K562 (cell line): ENCODE results near the gene PALMD. TPM values are rescaled to one million over a fixed set of nuclear protein-coding genes. Genes with fewer than 3 reads are reported as not detected.
A peak's percentile ranks its signal among the peaks of the same experiment; 100 is the strongest.

Experiments used
- HMG20A ChIP-seq: fragments of 450-650 bp; formaldehyde crosslinking; conservative IDR thresholded peaks from 2 replicates; pipeline ENCODE4 v1.4.0; 2020; ENCODE audit warnings: mild to moderate bottlenecking, mixed read lengths
- KLF13 ChIP-seq: fragments of 450-650 bp; IDR thresholded peaks from 2 replicates; pipeline ENCODE4 v1.6.1; 2016; ENCODE audit warnings: missing genetic modification characterization, low read depth, mild to moderate bottlenecking, missing compliant biosample characterization, moderate library complexity, borderline replicate concordance
- PCBP1 ChIP-seq: fragments of 200-400 bp; formaldehyde crosslinking; IDR thresholded peaks from 2 replicates; pipeline ENCODE4 v1.6.1; 2018; ENCODE audit warnings: mild to moderate bottlenecking, low read depth, low read length; ENCODE audit not compliant: poor library complexity, severe bottlenecking
- RB1 ChIP-seq: fragments of 450-650 bp; IDR thresholded peaks from 2 replicates; pipeline ENCODE4 v1.6.1; 2017; ENCODE audit warnings: low read depth, mild to moderate bottlenecking
- SMC3 ChIP-seq: conservative IDR thresholded peaks from 2 replicates; pipeline ENCODE4 v1.6.1; 2011; ENCODE audit warnings: low read depth, low read length, improper control_type of control experiment; ENCODE audit not compliant: insufficient read depth
- SUPT5H ChIP-seq: fragments of 450-650 bp; IDR thresholded peaks from 2 replicates; pipeline ENCODE4 v1.6.1; 2016
- TAF9B ChIP-seq: fragments of 450-650 bp; IDR thresholded peaks from 2 replicates; pipeline ENCODE4 v1.6.1; 2018; ENCODE audit warnings: mild to moderate bottlenecking; ENCODE audit not compliant: partially characterized antibody
- polyA plus RNA-seq, 8 experiments: library from polyadenylated mRNA; depleted of rRNA in 4 of 8; stranded (reverse) in 5 of 8; unstranded in 3 of 8; fragments of >200 nt; fragmentation: Nextera tagmentation in 2 of 8; fragmentation: Illumina TruSeq in 1 of 8; extraction: Ambion mirVana in 2 of 8; extraction: Trizol in 1 of 8; gene quantifications; 2 replicates each; pipeline versions ENCODE4 v1.2.1 to v1.2.3, GENCODE V29; 2011 to 2014; ENCODE audit warnings: inconsistent platforms in 1 of 8, missing spikeins in 1 of 8
- total RNA-seq, 7 experiments: library from RNA; depleted of rRNA in 6 of 7; stranded (reverse); fragments of >200 nt in 6 of 7; fragmentation: Illumina TruSeq in 2 of 7; extraction: Trizol in 2 of 7; gene quantifications; 2 replicates each; pipeline versions ENCODE4 v1.2.1 to v1.2.3, GENCODE V29; 2011 to 2021; ENCODE audit warnings: low replicate concordance in 1 of 7
- TF ChIP-seq, protein P1 (sequence below): fragments of 450-650 bp; IDR thresholded peaks from 2 replicates; pipeline ENCODE4 v1.6.1; 2016; ENCODE audit warnings: low read depth
- TF ChIP-seq, protein P2 (sequence below): fragments of 250-450 bp; sonication (Bioruptor Pico); IDR thresholded peaks from 2 replicates; pipeline ENCODE4 v1.4.0; 2020
- TF ChIP-seq, protein P3 (sequence below): sonication (generic); formaldehyde crosslinking; IDR thresholded peaks from 2 replicates; pipeline ENCODE4 v1.8.1; 2023; ENCODE audit warnings: missing genetic modification reagents, mild to moderate bottlenecking, borderline replicate concordance
- TF ChIP-seq, protein P4 (sequence below): fragments of 450-650 bp; IDR thresholded peaks from 2 replicates; pipeline ENCODE4 v1.6.1; 2018; ENCODE audit warnings: mild to moderate bottlenecking, low read depth; ENCODE audit not compliant: partially characterized antibody

Gene PALMD
- total and polyA plus RNA-seq, 9 of the 15 experiments (the other 6 are each of a cell fraction or from before 2014, with no cell fraction given): 2.7 to 13.5 (median 5.4) TPM

DNA sequence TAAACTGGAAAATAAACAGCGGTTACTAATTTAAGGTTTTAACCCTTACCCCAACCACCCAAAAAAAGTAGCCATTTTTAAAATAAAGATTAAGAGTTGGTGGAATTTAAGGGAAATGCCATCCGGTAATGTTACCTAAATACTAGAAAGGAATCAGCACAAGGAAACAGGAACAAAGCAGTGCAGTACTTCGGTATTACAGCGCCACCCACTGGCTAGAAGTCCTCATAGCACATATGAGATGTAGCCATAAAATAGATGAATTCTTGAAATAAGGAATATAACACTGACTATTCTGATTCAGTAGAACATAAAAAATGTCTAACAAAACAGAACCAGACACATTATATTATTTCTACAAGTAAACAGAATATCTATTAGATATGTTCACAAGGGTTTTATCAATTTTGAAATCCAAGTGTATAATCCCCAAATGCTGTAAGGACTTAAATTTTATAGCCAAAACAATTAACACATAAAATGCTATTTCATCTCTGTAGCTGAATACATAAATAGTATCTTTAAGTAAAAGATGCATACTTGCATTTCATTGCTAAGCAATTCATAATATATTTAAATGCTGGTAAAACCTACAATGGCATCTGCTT is 61.7 kb downstream of the PALMD start (continued):
- TF ChIP-seq, protein P1, sequence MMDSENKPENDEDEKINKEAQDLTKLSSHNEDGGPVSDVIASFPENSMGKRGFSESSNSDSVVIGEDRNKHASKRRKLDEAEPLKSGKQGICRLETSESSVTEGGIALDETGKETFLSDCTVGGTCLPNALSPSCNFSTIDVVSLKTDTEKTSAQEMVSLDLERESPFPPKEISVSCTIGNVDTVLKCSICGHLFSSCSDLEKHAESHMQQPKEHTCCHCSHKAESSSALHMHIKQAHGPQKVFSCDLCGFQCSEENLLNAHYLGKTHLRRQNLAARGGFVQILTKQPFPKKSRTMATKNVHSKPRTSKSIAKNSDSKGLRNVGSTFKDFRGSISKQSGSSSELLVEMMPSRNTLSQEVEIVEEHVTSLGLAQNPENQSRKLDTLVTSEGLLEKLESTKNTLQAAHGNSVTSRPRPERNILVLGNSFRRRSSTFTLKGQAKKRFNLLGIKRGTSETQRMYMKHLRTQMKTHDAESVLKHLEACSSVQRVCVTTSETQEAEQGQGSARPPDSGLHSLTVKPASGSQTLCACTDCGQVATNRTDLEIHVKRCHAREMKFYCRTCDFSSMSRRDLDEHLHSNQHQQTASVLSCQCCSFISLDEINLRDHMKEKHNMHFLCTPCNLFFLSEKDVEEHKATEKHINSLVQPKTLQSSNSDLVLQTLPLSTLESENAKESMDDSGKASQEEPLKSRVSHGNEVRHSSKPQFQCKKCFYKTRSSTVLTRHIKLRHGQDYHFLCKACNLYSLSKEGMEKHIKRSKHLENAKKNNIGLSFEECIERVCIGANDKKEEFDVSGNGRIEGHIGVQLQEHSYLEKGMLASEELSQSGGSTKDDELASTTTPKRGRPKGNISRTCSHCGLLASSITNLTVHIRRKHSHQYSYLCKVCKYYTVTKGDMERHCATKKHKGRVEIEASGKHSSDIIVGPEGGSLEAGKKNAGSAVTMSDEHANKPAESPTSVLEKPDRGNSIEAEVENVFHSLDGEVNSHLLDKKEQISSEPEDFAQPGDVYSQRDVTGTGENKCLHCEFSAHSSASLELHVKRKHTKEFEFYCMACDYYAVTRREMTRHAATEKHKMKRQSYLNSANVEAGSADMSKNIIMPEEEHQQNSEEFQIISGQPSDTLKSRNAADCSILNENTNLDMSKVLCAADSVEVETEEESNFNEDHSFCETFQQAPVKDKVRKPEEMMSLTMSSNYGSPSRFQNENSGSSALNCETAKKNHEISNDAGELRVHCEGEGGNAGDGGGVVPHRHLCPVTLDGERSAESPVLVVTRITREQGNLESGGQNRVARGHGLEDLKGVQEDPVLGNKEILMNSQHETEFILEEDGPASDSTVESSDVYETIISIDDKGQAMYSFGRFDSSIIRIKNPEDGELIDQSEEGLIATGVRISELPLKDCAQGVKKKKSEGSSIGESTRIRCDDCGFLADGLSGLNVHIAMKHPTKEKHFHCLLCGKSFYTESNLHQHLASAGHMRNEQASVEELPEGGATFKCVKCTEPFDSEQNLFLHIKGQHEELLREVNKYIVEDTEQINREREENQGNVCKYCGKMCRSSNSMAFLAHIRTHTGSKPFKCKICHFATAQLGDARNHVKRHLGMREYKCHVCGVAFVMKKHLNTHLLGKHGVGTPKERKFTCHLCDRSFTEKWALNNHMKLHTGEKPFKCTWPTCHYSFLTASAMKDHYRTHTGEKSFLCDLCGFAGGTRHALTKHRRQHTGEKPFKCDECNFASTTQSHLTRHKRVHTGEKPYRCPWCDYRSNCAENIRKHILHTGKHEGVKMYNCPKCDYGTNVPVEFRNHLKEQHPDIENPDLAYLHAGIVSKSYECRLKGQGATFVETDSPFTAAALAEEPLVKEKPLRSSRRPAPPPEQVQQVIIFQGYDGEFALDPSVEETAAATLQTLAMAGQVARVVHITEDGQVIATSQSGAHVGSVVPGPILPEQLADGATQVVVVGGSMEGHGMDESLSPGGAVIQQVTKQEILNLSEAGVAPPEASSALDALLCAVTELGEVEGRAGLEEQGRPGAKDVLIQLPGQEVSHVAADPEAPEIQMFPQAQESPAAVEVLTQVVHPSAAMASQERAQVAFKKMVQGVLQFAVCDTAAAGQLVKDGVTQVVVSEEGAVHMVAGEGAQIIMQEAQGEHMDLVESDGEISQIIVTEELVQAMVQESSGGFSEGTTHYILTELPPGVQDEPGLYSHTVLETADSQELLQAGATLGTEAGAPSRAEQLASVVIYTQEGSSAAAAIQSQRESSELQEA: no peak
- TF ChIP-seq, protein P2, sequence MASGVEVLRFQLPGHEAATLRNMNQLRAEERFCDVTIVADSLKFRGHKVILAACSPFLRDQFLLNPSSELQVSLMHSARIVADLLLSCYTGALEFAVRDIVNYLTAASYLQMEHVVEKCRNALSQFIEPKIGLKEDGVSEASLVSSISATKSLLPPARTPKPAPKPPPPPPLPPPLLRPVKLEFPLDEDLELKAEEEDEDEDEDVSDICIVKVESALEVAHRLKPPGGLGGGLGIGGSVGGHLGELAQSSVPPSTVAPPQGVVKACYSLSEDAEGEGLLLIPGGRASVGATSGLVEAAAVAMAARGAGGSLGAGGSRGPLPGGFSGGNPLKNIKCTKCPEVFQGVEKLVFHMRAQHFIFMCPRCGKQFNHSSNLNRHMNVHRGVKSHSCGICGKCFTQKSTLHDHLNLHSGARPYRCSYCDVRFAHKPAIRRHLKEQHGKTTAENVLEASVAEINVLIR (CRISPR knock-in tag): no peak
- TF ChIP-seq, protein P3, sequence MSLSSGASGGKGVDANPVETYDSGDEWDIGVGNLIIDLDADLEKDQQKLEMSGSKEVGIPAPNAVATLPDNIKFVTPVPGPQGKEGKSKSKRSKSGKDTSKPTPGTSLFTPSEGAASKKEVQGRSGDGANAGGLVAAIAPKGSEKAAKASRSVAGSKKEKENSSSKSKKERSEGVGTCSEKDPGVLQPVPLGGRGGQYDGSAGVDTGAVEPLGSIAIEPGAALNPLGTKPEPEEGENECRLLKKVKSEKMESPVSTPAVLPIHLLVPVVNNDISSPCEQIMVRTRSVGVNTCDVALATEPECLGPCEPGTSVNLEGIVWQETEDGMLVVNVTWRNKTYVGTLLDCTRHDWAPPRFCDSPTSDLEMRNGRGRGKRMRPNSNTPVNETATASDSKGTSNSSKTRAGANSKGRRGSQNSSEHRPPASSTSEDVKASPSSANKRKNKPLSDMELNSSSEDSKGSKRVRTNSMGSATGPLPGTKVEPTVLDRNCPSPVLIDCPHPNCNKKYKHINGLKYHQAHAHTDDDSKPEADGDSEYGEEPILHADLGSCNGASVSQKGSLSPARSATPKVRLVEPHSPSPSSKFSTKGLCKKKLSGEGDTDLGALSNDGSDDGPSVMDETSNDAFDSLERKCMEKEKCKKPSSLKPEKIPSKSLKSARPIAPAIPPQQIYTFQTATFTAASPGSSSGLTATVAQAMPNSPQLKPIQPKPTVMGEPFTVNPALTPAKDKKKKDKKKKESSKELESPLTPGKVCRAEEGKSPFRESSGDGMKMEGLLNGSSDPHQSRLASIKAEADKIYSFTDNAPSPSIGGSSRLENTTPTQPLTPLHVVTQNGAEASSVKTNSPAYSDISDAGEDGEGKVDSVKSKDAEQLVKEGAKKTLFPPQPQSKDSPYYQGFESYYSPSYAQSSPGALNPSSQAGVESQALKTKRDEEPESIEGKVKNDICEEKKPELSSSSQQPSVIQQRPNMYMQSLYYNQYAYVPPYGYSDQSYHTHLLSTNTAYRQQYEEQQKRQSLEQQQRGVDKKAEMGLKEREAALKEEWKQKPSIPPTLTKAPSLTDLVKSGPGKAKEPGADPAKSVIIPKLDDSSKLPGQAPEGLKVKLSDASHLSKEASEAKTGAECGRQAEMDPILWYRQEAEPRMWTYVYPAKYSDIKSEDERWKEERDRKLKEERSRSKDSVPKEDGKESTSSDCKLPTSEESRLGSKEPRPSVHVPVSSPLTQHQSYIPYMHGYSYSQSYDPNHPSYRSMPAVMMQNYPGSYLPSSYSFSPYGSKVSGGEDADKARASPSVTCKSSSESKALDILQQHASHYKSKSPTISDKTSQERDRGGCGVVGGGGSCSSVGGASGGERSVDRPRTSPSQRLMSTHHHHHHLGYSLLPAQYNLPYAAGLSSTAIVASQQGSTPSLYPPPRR (CRISPR knock-in tag): no peak
- TF ChIP-seq, protein P4, sequence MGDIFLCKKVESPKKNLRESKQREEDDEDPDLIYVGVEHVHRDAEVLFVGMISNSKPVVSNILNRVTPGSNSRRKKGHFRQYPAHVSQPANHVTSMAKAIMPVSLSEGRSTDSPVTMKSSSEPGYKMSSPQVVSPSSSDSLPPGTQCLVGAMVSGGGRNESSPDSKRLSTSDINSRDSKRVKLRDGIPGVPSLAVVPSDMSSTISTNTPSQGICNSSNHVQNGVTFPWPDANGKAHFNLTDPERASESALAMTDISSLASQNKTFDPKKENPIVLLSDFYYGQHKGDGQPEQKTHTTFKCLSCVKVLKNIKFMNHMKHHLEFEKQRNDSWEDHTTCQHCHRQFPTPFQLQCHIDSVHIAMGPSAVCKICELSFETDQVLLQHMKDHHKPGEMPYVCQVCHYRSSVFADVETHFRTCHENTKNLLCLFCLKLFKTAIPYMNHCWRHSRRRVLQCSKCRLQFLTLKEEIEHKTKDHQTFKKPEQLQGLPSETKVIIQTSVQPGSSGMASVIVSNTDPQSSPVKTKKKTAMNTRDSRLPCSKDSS: no peak
- peak; percentile 23; the same call in 1 of the 2 replicates for TF ChIP-seq RB1
- no peak for TF ChIP-seq HMG20A
- TF ChIP-seq KLF13 (tag): no peak
- TF ChIP-seq TAF9B: no peak
- TF ChIP-seq PCBP1: no peak
- 0 out of 2 replicates have a peak, but pooled peaks have one; percentile 14 for TF ChIP-seq SUPT5H
- peak; percentile 82 for TF ChIP-seq SMC3
